H1 (cell line): ENCODE data around the gene RPS6KB2. TPM values are rescaled to one million over a fixed set of nuclear protein-coding genes. Genes with fewer than 3 reads are reported as not detected.

Experiments used
- USF2 ChIP-seq: IDR thresholded peaks from 2 replicates; pipeline ENCODE4 v1.6.1; 2011; ENCODE audit warnings: low read length, improper control_type of control experiment
- polyA plus RNA-seq, 7 experiments: library from polyadenylated mRNA; depleted of rRNA in 3 of 7; stranded (reverse) in 5 of 7; unstranded in 2 of 7; fragments of >200 nt in 5 of 7; fragments of 200-250 nt in 2 of 7; gene quantifications; 1 replicate in 5 of 7; 2 replicates in 1 of 7; 4 replicates in 1 of 7; pipeline versions ENCODE4 v1.2.1 to v1.2.3, GENCODE V29; 2011 to 2013; ENCODE audit warnings: missing spikeins in 2 of 7, mixed read lengths in 2 of 7
- total RNA-seq: library from RNA; stranded (reverse); fragmentation: NEBNext Ultra II Directional; extraction: Animal tissue kit (Norgen Biotek cat#: 25700); gene quantifications from 2 replicates; pipeline ENCODE4 v1.2.1, GENCODE V29; 2021

RPS6KB2 gene
- total and polyA plus RNA-seq, 2 of the 8 experiments (the other 6 are each of a cell fraction or from before 2014, with no cell fraction given), result 41.0 to 47.1 TPM

DNA sequence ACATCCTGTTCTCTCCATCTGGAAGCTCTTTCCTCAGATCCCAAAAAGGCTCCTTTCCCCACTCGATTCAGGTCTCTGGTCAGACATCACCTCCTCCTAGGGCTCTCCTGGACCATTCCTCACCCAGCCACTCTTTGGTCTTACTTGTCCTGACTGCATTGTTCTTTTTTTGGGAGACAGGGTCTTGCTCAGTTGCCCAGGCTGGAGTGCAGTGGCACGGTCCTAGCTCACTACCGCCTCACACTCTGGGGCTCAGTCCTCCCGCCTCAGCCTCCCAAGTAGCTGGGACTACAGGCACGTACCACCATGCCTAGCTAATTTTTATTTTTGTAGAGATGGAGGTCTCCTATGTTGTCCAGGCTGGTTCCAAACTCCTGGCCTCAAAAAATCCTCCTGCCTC is 17.2 kb downstream of the RPS6KB2 start (continued):
- no peak for TF ChIP-seq USF2
